Activated CD8-positive, alpha-beta memory T cell treated with anti-CD3 and anti-CD28 coated beads for 4 hours (primary cell): ENCODE measurements around the gene ERCC5.

ENCODE experiments used
- DNase-seq, 2 donors: peaks; one replicate each; pipeline ENCODE4 v3.0.0-alpha.2; 2020; ENCODE audit warnings: low read depth in 2 of 2

Gene ERCC5

GRCh38 chr13:102845289-102845629, 573 bp upstream of the ERCC5 start:
- DNase-seq: no peak

- DNase-seq: peak in 1 of 2 donors; percentile 19
Observed at GRCh38 chr13:102846261-102847015, 606 bp downstream of the ERCC5 start.

GRCh38 chr13:102847272-102848234, 1.7 kb downstream of the ERCC5 start:
- no peak for DNase-seq

- DNase-seq: no peak
Observed at GRCh38 chr13:102848956-102849355, 3.1 kb downstream of the ERCC5 start.

- DNase-seq: no peak
Observed at GRCh38 chr13:102852556-102852955, 6.7 kb downstream of the ERCC5 start.

GRCh38 chr13:102854675-102855074, 8.8 kb downstream of the ERCC5 start:
- no peak for DNase-seq

- DNase-seq: no peak
Observed at GRCh38 chr13:102856557-102856956, 10.7 kb downstream of the ERCC5 start.

GRCh38 chr13:102862624-102863210, 16.9 kb downstream of the ERCC5 start:
- no peak for DNase-seq

- DNase-seq: no peak
Observed at GRCh38 chr13:102863590-102863989, 17.8 kb downstream of the ERCC5 start.

- DNase-seq: no peak
Observed at GRCh38 chr13:102868366-102868936, 22.6 kb downstream of the ERCC5 start.

- DNase-seq: no peak
Observed at GRCh38 chr13:102869948-102870676, 24.3 kb downstream of the ERCC5 start.

- DNase-seq: peak in 1 of 2 donors; percentile 18
Observed at GRCh38 chr13:102870677-102871415, 25.0 kb downstream of the ERCC5 start.

- no peak for DNase-seq
Observed at GRCh38 chr13:102872131-102872530, 26.3 kb downstream of the ERCC5 start.

GRCh38 chr13:102872531-102872930, 26.7 kb downstream of the ERCC5 start:
- DNase-seq: no peak

- no peak for DNase-seq
Observed at GRCh38 chr13:102873653-102874052, 27.8 kb downstream of the ERCC5 start.

- no peak for DNase-seq
Observed at GRCh38 chr13:102875256-102875655, 29.4 kb downstream of the ERCC5 start.

- DNase-seq: no peak
Observed at GRCh38 chr13:102877303-102877702, 31.5 kb downstream of the ERCC5 start.

GRCh38 chr13:102878481-102878880, 32.6 kb downstream of the ERCC5 start:
- no peak for DNase-seq

- no peak for DNase-seq
Observed at GRCh38 chr13:102879793-102880499, 34.1 kb downstream of the ERCC5 start.
